T-helper 2 cell treated with Interferon-gamma antibody and Interleukin-4, amounts not matched to agents 100 ng/mL and 5 ng/mL, for 36 hours (primary cell): ENCODE results near the gene TBC1D21. TPM values are rescaled to one million over a fixed set of nuclear protein-coding genes. Genes with fewer than 3 reads are reported as not detected.

Source experiments
- intact Hi-C: fragments of 100-400 bp; cut with micrococcal nuclease; formaldehyde crosslinking; loops from one replicate; pipeline ENCODE4 v1.15.1; 2023
- total RNA-seq: library from RNA; stranded (reverse); gene quantifications from 2 replicates; pipeline ENCODE4 v1.2.3, GENCODE V29; 2022

Gene TBC1D21
- total RNA-seq, 1 donor from 2014 or later, result not detected

GRCh38 chr15:73858062-73858461, 15.3 kb upstream of the TBC1D21 start:
- intact Hi-C loops, result no loop called here

GRCh38 chr15:73862276-73862675, 11.1 kb upstream of the TBC1D21 start:
- intact Hi-C loops, result no loop called here

GRCh38 chr15:73865379-73865778, 8.0 kb upstream of the TBC1D21 start:
- intact Hi-C loops, result no loop called here

GRCh38 chr15:73865904-73866303, 7.5 kb upstream of the TBC1D21 start:
- intact Hi-C loops, result no loop called here

- intact Hi-C loops, result no loop called here
Observed at GRCh38 chr15:73866481-73866880, 6.9 kb upstream of the TBC1D21 start.

- intact Hi-C loops, result no loop called here
Observed at GRCh38 chr15:73866881-73867410, 6.4 kb upstream of the TBC1D21 start.

GRCh38 chr15:73867426-73867825, 5.9 kb upstream of the TBC1D21 start:
- intact Hi-C loops, result no loop called here

GRCh38 chr15:73867956-73868355, 5.4 kb upstream of the TBC1D21 start:
- intact Hi-C loops, result no loop called here

GRCh38 chr15:73869216-73869995, 4.0 kb upstream of the TBC1D21 start:
- intact Hi-C loops, result no loop called here

GRCh38 chr15:73870700-73871408, 2.5 kb upstream of the TBC1D21 start:
- intact Hi-C loops, result loop anchor here (10.0 kb wide), 1 partner anchor 94 kb away; no protein-coding TSS in a partner anchor

- intact Hi-C loops, result loop anchor here (10.0 kb wide), 1 partner anchor 92 kb away; no protein-coding TSS in a partner anchor
Observed at GRCh38 chr15:73872346-73872745, 1.0 kb upstream of the TBC1D21 start.

GRCh38 chr15:73873889-73874511, 636 bp downstream of the TBC1D21 start:
- intact Hi-C loops, result loop anchor here (1.0 to 10.0 kb wide), 2 partner anchors 34 to 91 kb away; no protein-coding TSS in a partner anchor

GRCh38 chr15:73879426-73879825, 6.1 kb downstream of the TBC1D21 start:
- intact Hi-C loops, result loop anchor here (10.0 kb wide), 1 partner anchor 85 kb away; no protein-coding TSS in a partner anchor

GRCh38 chr15:73881579-73882320, 8.4 kb downstream of the TBC1D21 start:
- intact Hi-C loops, result no loop called here

- intact Hi-C loops, result no loop called here
Observed at GRCh38 chr15:73882761-73883419, 9.5 kb downstream of the TBC1D21 start.

- intact Hi-C loops, result no loop called here
Observed at GRCh38 chr15:73884159-73884558, 10.8 kb downstream of the TBC1D21 start.

- intact Hi-C loops, result no loop called here
Observed at GRCh38 chr15:73885954-73886700, 12.8 kb downstream of the TBC1D21 start.

GRCh38 chr15:73886717-73887345, 13.5 kb downstream of the TBC1D21 start:
- intact Hi-C loops, result no loop called here

GRCh38 chr15:73887481-73887880, 14.1 kb downstream of the TBC1D21 start:
- intact Hi-C loops, result no loop called here
